IMR-90 (cell line): ENCODE measurements around the gene INPP4A.

Experiments used
- CTCF ChIP-seq: conservative IDR thresholded peaks from 2 replicates; pipeline ENCODE4 v1.5.1; 2012; ENCODE audit warnings: mild to moderate bottlenecking, low read depth, low read length, improper control_type of control experiment
- SMC3 ChIP-seq: fragments of 150-350 bp; IDR thresholded peaks from 2 replicates; pipeline ENCODE4 v1.6.1; 2016; ENCODE audit warnings: low read depth, mild to moderate bottlenecking, antibody characterized with exemption, low read length, moderate library complexity

GRCh38 chr2:98404556-98405250 is 40.0 kb upstream of the INPP4A start:
- TF ChIP-seq SMC3 (no peak), CTCF (no peak)
